ENCODE data around the gene DYNLL1.
"Not testable (repeated sequence)": the region's sequence is repeated elsewhere in the genome, so short reads cannot be mapped to it uniquely, and the experiment has no call there.

Gene DYNLL1

GRCh38 chr12:120495731-120496412 lies at the start of gene DYNLL1:
Gene DYNLL1 (plus strand): TSS chr12:120496113. CDS start chr12:120496422, 309 bp downstream.
- peak; percentile 89 for DNase-seq

DNA sequence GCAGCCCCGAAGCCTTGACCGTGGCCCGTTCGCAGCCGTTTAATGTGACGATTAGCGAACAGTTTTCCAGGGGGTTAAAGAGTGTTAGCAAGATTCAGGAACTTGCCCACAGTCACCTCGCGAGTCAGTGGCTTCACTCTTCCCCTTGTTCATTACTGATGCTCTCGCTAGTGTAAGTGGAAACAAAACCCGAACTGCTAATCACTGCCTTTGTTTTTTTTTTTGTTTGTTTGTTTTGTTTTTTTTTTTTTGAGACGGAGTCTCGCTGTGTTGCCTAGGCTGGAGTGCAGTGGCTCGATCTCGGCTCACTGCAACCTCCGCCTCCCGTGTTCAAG lies 49.1 kb upstream of the DYNLL1 start:
- not testable (repeated sequence) for DNase-seq

GRCh38 chr12:120447992-120448391 lies 47.9 kb upstream of the DYNLL1 start:
- no peak for DNase-seq

DNA sequence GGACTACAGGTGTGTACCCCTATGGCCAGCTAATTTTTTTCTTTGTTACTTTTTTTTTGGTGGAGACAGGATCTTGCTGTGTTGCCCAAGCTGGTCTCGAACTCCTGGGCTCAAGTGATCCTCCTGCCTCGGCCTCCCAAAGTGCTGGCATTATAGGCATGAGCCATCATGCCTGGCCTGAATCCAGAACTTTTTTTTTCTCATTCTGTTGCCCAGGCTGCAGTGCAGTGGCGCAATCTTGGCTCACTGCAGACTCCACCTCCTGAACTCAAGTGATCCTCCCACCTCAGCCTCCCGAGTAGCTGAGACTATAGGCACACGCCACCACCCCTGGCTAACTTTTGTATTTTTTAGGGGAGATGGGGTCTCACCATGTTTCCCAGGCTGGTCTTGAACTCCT lies 43.4 kb upstream of the DYNLL1 start:
- not testable (repeated sequence) for DNase-seq

- DNase-seq = no peak
Observed at GRCh38 chr12:120453060-120453750, 42.7 kb upstream of the DYNLL1 start.

GRCh38 chr12:120453977-120454376 lies 41.9 kb upstream of the DYNLL1 start:
- DNase-seq = no peak

DNA sequence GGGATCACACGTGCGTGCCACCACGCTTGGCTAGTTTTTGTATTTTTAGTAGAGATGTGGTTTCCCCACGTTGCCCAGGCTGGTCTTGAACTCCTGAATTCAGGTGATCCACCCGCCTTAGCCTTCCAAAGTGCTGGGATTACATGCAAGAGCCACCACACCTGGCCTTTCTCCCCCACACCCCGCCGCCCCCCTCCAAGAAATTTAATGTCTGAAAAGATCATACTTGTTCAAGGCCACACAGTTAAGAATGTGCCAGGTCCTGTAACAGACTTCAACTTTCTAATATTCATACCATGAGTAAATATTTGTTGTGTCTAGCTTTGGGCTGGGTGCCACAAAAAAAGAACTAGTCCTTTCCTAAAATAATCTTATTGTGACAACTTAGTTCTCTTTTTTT lies 40.6 kb upstream of the DYNLL1 start:
- DNase-seq = no peak

- DNase-seq = no peak
Observed at GRCh38 chr12:120457133-120457532, 38.8 kb upstream of the DYNLL1 start.

DNA sequence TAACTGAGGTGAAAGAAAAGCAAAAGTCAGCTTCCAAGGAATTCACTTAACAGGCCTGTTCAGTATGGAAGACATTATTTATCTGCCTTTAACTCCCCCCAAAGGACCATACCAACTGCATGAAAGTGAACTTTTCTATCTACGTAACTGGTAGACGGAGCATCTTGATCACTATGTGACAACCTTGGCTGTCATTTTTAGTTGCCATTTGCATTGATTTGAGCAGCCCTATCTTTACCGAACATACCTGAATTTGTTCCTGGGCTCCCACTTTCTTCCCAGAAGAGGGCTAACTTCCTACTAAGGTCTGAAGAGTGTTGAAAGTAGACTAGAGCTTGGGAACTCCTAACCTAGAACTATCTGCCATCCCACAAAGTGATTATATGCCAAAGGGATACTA lies 35.8 kb upstream of the DYNLL1 start:
- DNase-seq = no peak

DNA sequence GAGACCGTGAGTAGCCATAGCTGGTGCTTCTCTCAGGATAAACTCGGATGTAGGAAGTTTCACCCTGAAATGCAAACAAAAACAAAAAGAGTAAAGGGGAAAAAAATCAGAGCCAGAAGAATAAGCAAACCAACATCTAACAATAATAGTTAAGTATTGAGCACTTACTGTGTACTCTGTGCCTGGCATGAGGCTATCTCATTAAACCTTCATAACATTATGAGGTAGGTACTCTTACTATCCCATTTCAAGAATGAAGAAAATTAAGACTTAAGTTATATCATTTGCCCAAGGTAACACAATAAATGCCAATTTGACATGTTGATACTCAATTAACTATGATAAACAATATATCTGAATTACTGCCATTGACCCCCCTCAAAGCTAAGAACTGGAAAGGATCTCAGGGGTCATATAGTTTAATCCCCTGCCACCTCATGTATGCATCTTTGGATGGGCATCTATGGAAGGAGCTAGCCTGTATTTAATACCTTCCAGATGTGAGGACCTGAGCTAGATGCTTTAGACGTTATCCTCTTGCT lies 33.7 kb upstream of the DYNLL1 start:
- no peak for DNase-seq

- DNase-seq = no peak
Observed at GRCh38 chr12:120463712-120464111, 32.2 kb upstream of the DYNLL1 start.

GRCh38 chr12:120465756-120466155 lies 30.2 kb upstream of the DYNLL1 start:
- no peak for DNase-seq

DNA sequence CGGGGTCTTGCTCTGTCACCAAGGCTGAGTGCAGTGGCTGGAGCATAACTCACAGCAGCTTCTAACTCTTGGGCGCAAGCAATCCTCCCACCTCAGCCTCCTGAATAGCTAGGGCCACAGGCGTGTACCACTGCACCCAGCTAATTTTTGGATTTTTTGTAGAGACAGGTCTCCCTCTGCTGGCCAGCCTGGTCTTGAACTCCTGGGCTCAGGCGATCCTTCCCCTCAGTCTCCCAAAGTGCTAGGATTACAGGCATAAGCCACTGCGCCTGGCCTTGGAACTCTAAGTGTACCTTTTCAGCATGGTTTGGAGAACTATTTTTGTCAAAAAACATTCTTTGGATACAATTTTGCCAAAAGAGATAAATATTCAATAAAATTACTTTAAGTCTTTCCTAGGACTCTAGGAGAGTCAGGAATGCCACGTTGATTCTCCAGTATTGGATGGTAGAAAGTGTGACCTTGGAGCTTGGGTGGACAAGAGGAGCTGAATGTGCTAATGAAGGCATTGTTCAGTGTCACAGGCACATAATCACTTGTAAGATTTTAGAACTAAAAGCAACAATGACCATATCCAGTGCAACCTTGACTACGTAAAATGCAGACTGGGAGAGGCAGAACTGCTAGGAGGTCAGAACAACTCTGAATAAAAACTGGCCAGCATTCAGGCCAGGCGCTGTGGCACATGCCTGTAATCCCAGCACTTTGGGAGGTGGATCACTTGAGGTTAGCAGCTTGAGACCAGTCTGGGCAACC lies 29.2 kb upstream of the DYNLL1 start:
- no peak for DNase-seq

GRCh38 chr12:120467439-120467838 lies 28.5 kb upstream of the DYNLL1 start:
- DNase-seq = no peak

DNA sequence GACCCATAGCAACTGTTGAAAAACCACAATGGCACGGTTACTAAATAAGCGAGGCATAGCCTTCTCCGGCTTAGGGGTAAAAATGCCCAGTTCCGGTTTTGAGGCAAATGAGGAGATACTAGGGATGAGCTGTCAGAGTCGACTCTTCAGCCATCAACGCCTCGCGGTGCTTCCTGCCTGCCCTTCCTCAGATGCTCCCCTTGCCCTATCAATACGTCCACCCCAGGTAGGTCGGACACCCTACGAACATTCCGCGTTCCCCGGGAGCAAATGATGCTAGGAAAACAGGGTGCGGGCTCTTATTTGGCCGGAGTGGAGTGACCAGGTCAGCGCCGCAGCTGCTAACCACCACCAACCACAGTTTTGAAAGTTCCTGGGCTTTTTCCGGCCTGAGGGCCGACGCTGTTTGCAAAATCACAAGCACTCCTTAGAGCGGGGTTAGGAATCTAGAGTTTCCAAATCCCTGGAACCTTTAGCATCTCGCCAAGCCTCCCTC lies 27.5 kb upstream of the DYNLL1 start:
- DNase-seq = no peak

GRCh38 chr12:120468821-120469449 lies 27.0 kb upstream of the DYNLL1 start:
- peak; percentile 42 for DNase-seq

DNA sequence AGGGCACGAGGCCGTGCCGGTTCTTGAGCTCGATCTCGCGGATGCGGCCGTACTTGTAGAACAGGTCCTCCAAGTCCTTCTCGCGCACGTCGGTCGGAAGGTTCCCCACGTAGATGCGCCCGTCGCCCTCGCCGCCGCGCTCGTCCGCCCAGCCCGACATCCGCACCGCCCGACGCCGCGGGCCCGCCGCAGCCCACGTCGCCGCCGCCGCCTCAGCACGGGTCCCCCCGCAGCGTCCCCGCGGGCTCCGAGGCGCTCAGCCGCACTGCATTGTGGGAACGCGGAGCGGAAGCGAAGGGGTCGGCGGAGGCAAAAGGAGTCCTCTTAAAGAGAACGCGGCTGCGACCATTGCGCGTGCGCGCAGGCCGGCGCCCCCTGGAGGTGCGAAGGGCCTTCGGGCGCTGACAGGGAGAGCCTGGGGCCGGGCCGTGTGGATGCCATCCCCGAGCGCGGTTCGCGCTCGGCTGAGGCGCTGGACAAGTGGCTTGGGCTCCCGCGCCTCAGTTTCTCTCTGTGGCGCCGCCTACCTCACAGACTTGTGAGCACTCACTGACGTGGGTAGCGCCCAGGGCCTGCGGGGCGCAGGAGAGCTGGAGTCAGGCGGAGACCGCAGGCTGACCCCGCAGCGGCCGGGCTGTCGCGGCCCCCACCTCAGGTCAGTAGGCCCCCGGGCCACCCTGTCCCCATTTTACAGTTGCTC lies 26.3 kb upstream of the DYNLL1 start, which contains the start of gene SRSF9:
Gene SRSF9 (minus strand): TSS at position 299 of the 700 bp plus-strand sequence. CDS start 139 bp downstream, at position 160.
- peak; percentile 89 for DNase-seq

DNA sequence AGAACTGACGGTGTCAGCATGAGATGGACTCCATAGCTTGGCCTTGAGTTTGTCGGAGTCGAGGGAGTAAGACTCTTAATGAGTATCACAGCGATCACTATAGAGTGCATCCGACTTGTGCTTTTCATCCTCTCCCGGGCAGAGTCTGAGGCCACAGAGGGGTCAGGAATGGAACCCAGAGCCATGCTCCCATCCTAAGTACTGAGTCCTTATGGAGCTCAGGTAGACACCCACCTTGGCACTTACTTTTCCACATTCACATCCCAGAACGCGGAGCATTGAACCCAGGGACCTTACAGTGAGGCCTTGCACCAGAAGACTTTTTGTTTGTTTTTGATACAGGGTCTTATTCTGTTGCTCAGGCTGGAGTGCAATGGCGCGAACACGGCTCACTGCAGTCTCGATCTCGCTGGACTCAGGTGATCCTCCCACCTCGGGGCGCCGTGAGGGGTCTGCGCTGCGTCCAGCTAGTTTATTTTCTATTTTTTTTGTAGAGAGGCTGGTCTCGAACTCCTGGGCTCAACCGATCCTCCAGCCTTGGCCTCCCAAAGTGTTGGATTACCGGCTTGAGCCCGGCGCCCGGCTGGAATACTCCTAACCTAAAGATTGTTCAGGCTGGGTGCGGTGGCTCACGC lies 25.6 kb upstream of the DYNLL1 start:
- DNase-seq = no peak

DNA sequence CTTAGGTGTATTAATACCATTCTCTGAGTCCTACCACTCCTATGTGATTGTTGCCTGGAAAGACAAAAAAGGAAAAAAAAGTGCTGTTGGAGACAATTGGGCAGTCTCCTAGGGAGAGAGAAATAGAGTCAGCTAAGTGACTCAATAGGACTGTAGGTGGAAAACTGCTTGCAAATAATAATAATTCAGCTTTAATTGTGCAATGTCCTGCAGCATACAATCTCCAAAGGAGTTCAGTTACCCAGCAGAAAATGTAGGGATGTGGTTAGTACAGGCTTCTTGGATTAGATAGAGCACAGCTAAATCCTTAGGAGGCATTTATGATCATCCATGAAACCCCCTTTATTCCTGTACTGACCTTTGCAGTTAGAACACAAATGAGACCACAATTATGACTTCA lies 23.4 kb upstream of the DYNLL1 start:
- DNase-seq = no peak

- no peak for DNase-seq
Observed at GRCh38 chr12:120473807-120474615, 21.9 kb upstream of the DYNLL1 start.

GRCh38 chr12:120474616-120474960 lies 21.3 kb upstream of the DYNLL1 start:
- no peak for DNase-seq

Measured in NK-92 treated with Interleukin-12 subunit alpha and Interleukin-12 subunit beta, amount 100 ng/mL, for 24 hours (cell line).